Measurements from ENCODE around the gene ARF4.
"Not testable (repeated sequence)": the region's sequence is repeated elsewhere in the genome, so short reads cannot be mapped to it uniquely, and the experiment has no call there.

Gene ARF4

GRCh38 chr3:57597127-57597923 is at the start of gene ARF4:
Gene ARF4, minus strand, starts transcription at chr3:57597344. Its CDS starts 204 bp downstream, at chr3:57597140.
- DNase-seq (ENCODE audit: low read depth in 2 of 2, low spot score in 1 of 2): peak; percentile 96 to 99

DNA sequence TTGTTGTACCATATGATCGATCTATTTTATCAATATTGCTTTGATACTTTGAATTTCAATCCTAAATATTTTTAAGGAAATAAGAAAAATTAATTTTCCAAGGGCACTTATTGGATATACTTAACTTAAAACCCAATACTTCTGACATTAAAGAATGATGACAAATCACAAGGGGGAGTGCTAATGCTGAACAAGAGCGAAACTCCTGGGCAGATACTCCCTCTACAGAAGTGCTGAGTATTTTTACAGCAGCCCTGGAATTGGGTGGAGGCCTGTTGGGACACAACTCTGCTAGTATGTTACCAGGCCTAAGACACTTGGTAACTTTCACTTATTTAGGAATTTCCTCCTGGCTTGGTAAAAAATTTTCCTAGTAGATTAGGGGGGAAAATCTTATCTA is 49.6 kb upstream of the ARF4 start:
- no peak for DNase-seq (ENCODE audit: low read depth in 2 of 2, low spot score in 1 of 2)

- no peak for DNase-seq (ENCODE audit: low read depth in 2 of 2, low spot score in 1 of 2)
These were observed 47.6 kb upstream of the ARF4 start for GRCh38 chr3:57644740-57645139.

DNA sequence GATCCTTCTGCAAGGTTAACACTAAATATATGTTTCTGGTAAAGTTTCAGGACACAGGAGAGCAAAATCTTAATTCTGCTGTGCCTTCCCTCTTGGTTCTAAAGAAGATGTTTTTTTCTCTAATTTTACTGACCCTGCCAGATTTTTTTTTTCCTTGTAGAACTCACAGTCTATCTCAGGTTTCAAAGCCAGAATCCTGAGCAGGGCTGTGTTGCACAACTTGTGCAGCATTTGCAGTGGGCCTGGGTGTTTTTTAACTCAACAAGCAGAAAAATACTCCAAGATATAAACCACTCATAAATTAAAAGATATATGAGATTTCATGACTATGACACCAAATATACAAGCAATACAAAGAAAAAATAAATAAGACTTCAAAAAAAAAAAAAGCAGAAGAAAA is 40.2 kb upstream of the ARF4 start:
- DNase-seq (ENCODE audit: low read depth in 2 of 2, low spot score in 1 of 2): no peak

- not testable (repeated sequence) for DNase-seq (ENCODE audit: low read depth in 2 of 2, low spot score in 1 of 2)
These were observed 37.1 kb upstream of the ARF4 start for GRCh38 chr3:57634259-57634658.

DNA sequence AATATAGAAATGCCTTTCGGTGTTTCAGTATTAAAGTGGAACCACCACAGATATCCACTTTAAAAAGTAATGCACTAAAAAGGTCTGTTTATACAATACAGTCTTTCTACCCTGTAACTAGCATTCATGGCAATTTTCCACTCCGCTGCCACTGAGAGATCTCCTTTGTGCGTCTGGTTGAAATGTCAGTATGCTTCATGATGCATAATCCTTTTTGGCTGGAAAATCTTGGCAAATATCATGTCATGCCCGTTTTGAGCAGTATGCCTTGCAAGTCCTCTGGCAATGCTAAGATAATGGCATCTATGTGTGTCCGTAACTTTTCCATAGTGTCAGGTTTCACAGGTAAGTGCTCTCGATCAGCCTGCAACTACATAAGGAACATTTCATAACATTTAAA is 30.8 kb upstream of the ARF4 start:
- DNase-seq (ENCODE audit: low read depth in 2 of 2, low spot score in 1 of 2): no peak

GRCh38 chr3:57624801-57625200 is 27.7 kb upstream of the ARF4 start:
- DNase-seq (ENCODE audit: low read depth in 2 of 2, low spot score in 1 of 2): no peak

DNA sequence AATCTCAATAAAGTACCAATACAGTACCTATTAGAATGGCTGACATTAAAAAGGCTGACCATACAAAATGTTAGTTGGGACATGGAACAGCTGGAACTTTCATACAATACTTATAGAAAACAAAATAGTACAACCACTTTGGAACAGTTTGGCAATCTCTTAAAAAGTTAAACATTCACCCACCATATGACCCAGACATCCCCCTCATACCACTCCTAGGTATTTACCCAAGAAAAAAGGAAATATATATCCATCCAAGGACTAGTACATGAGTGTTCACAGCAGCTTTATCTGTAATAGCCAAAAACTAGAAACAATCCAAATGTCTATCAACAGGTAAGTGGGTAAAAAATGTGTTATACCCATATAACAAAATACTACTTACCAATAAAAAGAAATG is 25.2 kb upstream of the ARF4 start:
- DNase-seq (ENCODE audit: low read depth in 2 of 2, low spot score in 1 of 2): no peak

DNA sequence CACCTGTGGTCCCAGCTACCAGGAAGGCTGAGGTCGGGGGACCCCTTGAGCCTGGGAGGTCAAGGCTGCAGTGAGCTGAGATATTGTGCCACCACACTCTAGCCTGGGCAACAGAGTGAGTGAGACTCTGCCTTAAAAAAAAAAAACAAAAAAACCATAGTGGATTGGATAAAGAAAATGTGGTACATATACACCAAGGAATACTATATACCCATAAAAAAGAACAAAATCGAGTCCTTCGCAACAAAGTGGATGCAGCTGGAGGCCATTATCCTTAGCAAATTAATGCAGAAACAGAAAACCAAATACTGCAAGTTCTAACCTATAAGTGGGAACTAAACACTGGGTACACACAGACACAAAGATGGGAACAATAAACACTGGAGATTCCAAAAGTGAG is 20.6 kb upstream of the ARF4 start:
- no peak for DNase-seq (ENCODE audit: low read depth in 2 of 2, low spot score in 1 of 2)

GRCh38 chr3:57616233-57616632 is 19.1 kb upstream of the ARF4 start:
- no peak for DNase-seq (ENCODE audit: low read depth in 2 of 2, low spot score in 1 of 2)

DNA sequence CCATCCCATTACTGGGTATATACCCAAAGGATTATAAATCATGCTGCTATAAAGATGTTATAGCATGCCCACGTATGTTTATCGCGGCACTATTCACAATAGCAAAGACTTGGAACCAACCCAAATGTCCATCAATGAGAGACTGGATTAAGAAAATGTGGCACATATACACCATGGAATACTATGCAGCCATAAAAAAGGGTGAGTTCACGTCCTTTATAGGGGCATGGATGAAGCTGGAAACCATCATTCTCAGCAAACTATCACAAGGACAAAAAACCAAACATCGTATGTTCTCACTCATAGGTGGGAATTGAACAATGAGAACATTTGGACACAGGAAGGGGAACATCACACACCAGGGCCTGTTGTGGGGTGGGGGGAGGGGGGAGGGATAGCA is 14.7 kb upstream of the ARF4 start:
- DNase-seq (ENCODE audit: low read depth in 2 of 2, low spot score in 1 of 2): not testable (repeated sequence)

DNA sequence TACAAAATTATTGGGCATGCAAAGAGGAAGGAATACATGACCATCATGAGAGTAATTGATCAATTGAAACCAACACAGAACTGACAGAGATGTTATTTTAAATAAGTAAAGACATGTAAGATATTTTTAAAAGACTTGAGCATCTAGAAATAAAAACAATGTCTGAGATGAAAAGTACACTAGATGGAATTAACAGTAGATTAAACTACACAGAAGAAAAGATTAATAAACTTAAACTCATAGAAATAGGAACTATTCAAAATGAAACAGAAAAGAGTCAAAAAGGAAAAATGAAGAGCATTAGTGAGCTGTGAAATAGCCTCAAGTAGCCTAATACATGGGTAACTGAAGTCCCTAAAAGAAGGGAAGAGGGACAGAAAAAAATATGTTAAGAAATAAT is 8.5 kb upstream of the ARF4 start:
- no peak for DNase-seq (ENCODE audit: low read depth in 2 of 2, low spot score in 1 of 2)

- DNase-seq (ENCODE audit: low read depth in 2 of 2, low spot score in 1 of 2): no peak
These were observed 7.8 kb upstream of the ARF4 start for GRCh38 chr3:57604971-57605370.

GRCh38 chr3:57600195-57600594 is 3.1 kb upstream of the ARF4 start:
- no peak for DNase-seq (ENCODE audit: low read depth in 2 of 2, low spot score in 1 of 2)

GRCh38 chr3:57598765-57599360 is 1.7 kb upstream of the ARF4 start:
- no peak for DNase-seq (ENCODE audit: low read depth in 2 of 2, low spot score in 1 of 2)

DNA sequence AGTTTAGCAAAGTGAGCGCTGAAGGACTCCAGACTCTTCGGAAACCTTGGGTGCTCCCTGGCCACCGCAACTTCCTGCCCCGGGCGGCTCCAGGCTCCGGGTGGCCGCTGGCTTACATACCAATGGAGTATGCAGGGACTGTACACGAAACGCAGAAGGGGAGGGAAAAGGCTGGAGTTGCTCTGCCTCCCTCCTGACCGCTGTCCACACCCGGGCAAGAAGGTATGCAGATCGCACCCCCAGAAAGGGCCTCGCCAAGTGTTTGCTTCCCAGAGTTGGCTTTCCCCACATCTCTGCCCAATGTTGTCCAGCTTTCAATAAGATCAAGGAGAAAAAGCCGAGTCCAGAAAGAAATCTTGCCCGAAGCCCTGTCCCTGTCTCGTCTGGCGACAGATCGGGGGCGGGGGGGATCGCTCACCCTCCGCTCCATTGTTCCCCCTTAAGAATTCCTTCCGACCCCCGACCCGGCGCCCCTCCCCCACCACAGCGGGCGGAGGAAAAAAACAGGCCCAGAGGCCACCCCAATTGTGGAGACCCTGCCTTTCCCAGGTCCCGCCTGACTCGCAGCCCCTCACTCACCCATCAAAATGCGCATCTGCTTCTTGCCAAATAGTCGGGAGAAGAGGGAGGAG is 533 bp downstream of the ARF4 start:
- DNase-seq (ENCODE audit: low read depth in 2 of 2, low spot score in 1 of 2): peak in 1 of 2 donors; percentile 47

GRCh38 chr3:57594576-57594975 is 2.6 kb downstream of the ARF4 start:
- DNase-seq (ENCODE audit: low read depth in 2 of 2, low spot score in 1 of 2): no peak

- no peak for DNase-seq (ENCODE audit: low read depth in 2 of 2, low spot score in 1 of 2)
These were observed 3.0 kb downstream of the ARF4 start for GRCh38 chr3:57594144-57594543.

- DNase-seq (ENCODE audit: low read depth in 2 of 2, low spot score in 1 of 2): no peak
These were observed 4.8 kb downstream of the ARF4 start for GRCh38 chr3:57592306-57592705.

DNA sequence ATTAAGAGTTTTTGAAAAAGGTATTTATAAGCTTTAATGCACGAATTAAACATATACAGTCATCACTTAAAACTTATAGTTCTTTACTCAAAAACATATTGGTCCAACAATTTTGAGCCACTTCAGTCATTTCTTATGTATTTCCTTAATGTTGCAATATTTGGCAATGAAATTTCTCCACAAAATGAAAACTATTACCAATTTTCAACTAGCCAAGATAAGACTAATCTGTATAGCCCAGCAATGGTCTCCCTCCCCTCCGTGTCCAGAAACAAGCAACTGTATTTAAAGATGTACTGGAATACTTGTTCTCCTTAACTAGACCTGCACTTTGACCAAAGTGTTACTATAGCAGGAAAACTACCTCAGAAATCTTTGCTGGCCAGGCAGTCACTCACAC is 9.2 kb downstream of the ARF4 start:
- DNase-seq (ENCODE audit: low read depth in 2 of 2, low spot score in 1 of 2): no peak

GRCh38 chr3:57586778-57587177 is 10.4 kb downstream of the ARF4 start:
- no peak for DNase-seq (ENCODE audit: low read depth in 2 of 2, low spot score in 1 of 2)

- no peak for DNase-seq (ENCODE audit: low read depth in 2 of 2, low spot score in 1 of 2)
These were observed 13.6 kb downstream of the ARF4 start for GRCh38 chr3:57583544-57583943.

Measured in stimulated activated CD8-positive, alpha-beta memory T cell treated with anti-CD3 and anti-CD28 coated beads, Interleukin-4, amount 100 ng/mL, for 4 hours (primary cell).